Upper lobe of left lung (tissue), 6 donors: ENCODE data around the gene SLC10A7. TPM values are rescaled to one million over a fixed set of nuclear protein-coding genes. Genes with fewer than 3 reads are reported as not detected.

ENCODE experiments used
- ATAC-seq, 2 donors: fragments of 200-7000 bp; cut with Tn5 transposase; one replicate each; pipeline ENCODE4 v1.9.1; 2022; ENCODE audit warnings: mild to moderate bottlenecking in 2 of 2, moderate library complexity in 2 of 2; ENCODE audit not compliant: low FRiP score in 2 of 2
- DNase-seq, 2 donors: peaks; one replicate each; pipeline ENCODE4 v3.0.0-alpha.2; 2019 to 2020
- H3K27ac ChIP-seq, 4 donors: fragments of 200-600 bp; sonication (generic); one replicate each; pipeline ENCODE4 v1.5.1; 2016 to 2019
- H3K27me3 ChIP-seq, 4 donors: fragments of 200-600 bp; sonication (generic); one replicate each; pipeline ENCODE4 v1.5.1; 2017 to 2019
- H3K36me3 ChIP-seq, 4 donors: fragments of 200-600 bp; sonication (generic); one replicate each; pipeline ENCODE4 v1.5.1; 2016 to 2019
- H3K4me1 ChIP-seq, 4 donors: fragments of 200-600 bp; sonication (generic); one replicate each; pipeline ENCODE4 v1.5.1; 2018 to 2019
- H3K4me3 ChIP-seq, 4 donors: fragments of 200-600 bp; sonication (generic); one replicate each; pipeline ENCODE4 v1.5.1; 2017 to 2019; ENCODE audit warnings: mild to moderate bottlenecking in 2 of 4, moderate library complexity in 1 of 4
- H3K9me3 ChIP-seq, 4 donors: fragments of 200-600 bp; sonication (generic); one replicate each; pipeline ENCODE4 v1.5.1; 2018 to 2019
- EP300 ChIP-seq, 4 donors: sonication (generic); formaldehyde crosslinking; IDR thresholded peaks; one replicate each; pipeline ENCODE4 v1.5.1; 2017; ENCODE audit warnings: antibody characterized with exemption in 4 of 4, control low read depth in 2 of 4
- POLR2A ChIP-seq, 4 donors: fragments of 450-650 bp; IDR thresholded peaks; one replicate each; pipeline ENCODE4 v1.5.1; 2016 to 2017; ENCODE audit warnings: antibody characterized with exemption in 4 of 4, mild to moderate bottlenecking in 2 of 4
- POLR2AphosphoS5 ChIP-seq, 2 donors: sonication (generic); formaldehyde crosslinking; IDR thresholded peaks; one replicate each; pipeline ENCODE4 v1.5.1; 2017; ENCODE audit warnings: antibody characterized with exemption in 2 of 2
- WGBS, 2 donors: methylation state at CpG; one replicate each; pipeline ENCODE4 v1.1.5; 2017 to 2018; 5-methylcytosine and 5-hydroxymethylcytosine counted together
- total RNA-seq, 6 donors: library from RNA; depleted of rRNA in 4 of 6; stranded (reverse); fragments of >200 nt in 4 of 6; gene quantifications; one replicate each; pipeline versions ENCODE4 v1.1.0 to v1.2.1, GENCODE V29; 2016 to 2021
- TF ChIP-seq, protein P1 (sequence below), 6 experiments: fragments of 450-650 bp in 4 of 6; fragments of 200-600 bp in 2 of 6; sonication (generic) in 2 of 6; IDR thresholded peaks; one replicate each; pipeline ENCODE4 v1.5.1; 2016 to 2019; ENCODE audit warnings: antibody characterized with exemption in 6 of 6
- donor health status: DM: no; HTN: no; CAD: no; lungs with moderate emphysema.
- donor health status: DM: no; HTN: yes; CAD: no; lungs with severe emphysema.

Gene SLC10A7
- total RNA-seq, 6 donors from 2014 or later, result 11.1 to 20.9 (median 14.1) TPM

DNA sequence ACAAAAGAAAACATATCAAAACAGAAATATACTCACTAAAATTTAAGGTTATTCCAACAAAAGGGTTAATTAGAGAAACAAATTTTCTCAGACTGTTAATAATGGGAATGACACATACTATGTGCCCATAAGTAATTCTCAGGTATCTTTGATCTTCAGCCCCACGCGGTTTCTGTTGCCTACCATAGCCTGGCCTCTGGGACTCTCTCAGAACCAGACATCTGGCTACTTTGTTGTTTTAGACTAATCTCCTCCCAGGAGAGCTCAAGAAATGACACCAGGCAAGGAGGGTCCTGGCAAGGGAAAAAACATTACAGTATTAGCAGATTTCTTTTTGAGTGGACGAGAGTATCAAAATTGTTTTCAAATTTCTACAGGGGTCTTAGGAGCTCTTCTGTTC, 43.7 kb downstream of the SLC10A7 start:
- no peak for ATAC-seq
- TF ChIP-seq POLR2A (IDR thresholded peaks at IDR 0.05) (no peak), EP300 (IDR thresholded peaks at IDR 0.05) (no peak), POLR2AphosphoS5 (IDR thresholded peaks at IDR 0.05) (no peak)
- TF ChIP-seq, protein P1, sequence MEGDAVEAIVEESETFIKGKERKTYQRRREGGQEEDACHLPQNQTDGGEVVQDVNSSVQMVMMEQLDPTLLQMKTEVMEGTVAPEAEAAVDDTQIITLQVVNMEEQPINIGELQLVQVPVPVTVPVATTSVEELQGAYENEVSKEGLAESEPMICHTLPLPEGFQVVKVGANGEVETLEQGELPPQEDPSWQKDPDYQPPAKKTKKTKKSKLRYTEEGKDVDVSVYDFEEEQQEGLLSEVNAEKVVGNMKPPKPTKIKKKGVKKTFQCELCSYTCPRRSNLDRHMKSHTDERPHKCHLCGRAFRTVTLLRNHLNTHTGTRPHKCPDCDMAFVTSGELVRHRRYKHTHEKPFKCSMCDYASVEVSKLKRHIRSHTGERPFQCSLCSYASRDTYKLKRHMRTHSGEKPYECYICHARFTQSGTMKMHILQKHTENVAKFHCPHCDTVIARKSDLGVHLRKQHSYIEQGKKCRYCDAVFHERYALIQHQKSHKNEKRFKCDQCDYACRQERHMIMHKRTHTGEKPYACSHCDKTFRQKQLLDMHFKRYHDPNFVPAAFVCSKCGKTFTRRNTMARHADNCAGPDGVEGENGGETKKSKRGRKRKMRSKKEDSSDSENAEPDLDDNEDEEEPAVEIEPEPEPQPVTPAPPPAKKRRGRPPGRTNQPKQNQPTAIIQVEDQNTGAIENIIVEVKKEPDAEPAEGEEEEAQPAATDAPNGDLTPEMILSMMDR (IDR thresholded peaks at IDR 0.05), result no peak

DNA sequence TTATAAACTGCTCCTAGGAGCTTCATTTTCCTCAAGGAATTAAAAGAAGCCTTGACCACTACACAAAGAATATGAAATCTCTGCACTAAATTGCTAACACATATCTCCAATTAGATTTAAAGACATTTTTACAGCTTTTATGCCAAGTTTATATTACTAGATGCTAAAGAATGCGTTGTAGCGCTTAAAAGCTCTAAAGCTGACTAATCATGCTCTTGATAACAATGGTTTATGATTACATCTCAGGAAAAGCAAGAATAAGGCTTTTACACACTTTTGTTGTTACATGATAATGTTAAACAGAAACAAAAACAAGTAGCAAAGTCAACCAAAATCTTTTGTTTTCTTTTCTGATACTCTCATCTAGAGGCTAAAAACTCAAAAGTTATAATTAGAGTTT, 44.7 kb downstream of the SLC10A7 start:
- peaks cover 0 to 4% (median under 1%) of the 10 kb centered on the region in 4 donors for H3K9me3 ChIP-seq
- TF ChIP-seq, protein P1 (IDR thresholded peaks at IDR 0.05), result no peak
- TF ChIP-seq EP300 (IDR thresholded peaks at IDR 0.05) (no peak), POLR2AphosphoS5 (IDR thresholded peaks at IDR 0.05) (no peak), POLR2A (IDR thresholded peaks at IDR 0.05) (no peak)
- WGBS, 2 donors, result 67 to 80% methylated on average over 2 of the region's 2 CpGs
- no peaks in the 10 kb centered on the region for H3K27me3 ChIP-seq
- H3K27ac ChIP-seq, result no peak overlapping the region
- H3K36me3 ChIP-seq, result no peaks in the 10 kb centered on the region
- no peak overlapping the region for H3K4me3 ChIP-seq
- DNase-seq, result no peak
- H3K4me1 ChIP-seq, result no peaks in the 10 kb centered on the region
- no peak for ATAC-seq

More for the DNA sequence above, 43.7 kb downstream of the SLC10A7 start:
- Histone ChIP-seq H3K4me3 (no peak overlapping the region), H3K27me3 (no peaks in the 10 kb centered on the region), H3K36me3 (no peaks in the 10 kb centered on the region), H3K9me3 (peaks cover 0 to 13% (median 9%) of the 10 kb centered on the region in 4 donors), H3K4me1 (no peaks in the 10 kb centered on the region), H3K27ac (no peak overlapping the region)
- 57 to 66% methylated on average over 3 of the region's 3 CpGs for WGBS, 2 donors
- DNase-seq, result no peak

DNA sequence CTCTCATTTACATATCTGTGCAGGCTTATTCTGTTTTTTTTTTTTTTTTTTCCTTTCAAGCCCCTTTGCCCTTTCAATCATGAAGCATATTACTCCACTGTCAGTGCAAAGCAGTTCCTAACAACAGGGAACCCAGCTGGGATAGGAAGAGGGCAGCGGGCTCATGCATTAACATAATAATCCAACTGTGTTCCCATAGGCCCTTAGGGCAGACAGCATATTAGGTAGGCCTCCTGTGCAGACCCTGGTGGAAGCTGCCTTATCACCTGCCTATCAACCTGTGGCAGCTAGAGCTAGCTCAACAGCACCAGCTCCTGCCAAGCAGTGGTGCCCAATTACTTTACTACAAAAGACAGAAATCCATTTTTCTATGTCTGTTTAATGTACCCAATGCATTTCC, 49.3 kb downstream of the SLC10A7 start:
- H3K36me3 ChIP-seq, result peaks cover 0 to 6% (median 0%) of the 10 kb centered on the region in 4 donors
- ATAC-seq (no peak), DNase-seq (no peak)
- WGBS, 2 donors, result 89 to 100% methylated on average over 1 of the region's 1 CpG
- H3K9me3 ChIP-seq, result no peaks in the 10 kb centered on the region
- no peak overlapping the region for H3K27ac ChIP-seq
- H3K4me1 ChIP-seq, result no peaks in the 10 kb centered on the region
- TF ChIP-seq POLR2A (IDR thresholded peaks at IDR 0.05) (no peak), POLR2AphosphoS5 (IDR thresholded peaks at IDR 0.05) (no peak), EP300 (IDR thresholded peaks at IDR 0.05) (no peak)
- TF ChIP-seq, protein P1 (IDR thresholded peaks at IDR 0.05), result no peak
- H3K27me3 ChIP-seq, result no peaks in the 10 kb centered on the region
- H3K4me3 ChIP-seq, result no peak overlapping the region

DNA sequence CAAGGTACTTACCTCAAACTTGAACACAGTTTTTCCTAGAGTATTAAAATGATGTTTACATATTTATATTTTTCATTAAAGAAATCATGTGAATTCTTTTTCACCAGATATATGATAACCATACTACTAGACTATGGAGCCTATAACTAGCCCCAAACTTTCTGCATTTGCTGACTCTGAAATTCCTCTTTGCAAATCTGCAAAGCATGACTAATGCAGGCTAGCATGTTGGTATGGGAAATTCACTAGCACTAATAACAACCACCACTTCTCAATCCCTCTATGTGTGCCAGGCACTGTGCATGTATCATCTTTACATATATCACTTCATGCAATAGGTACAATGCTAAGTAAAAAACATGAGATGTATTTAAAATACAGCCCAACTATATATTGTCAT, 51.1 kb downstream of the SLC10A7 start:
- Histone ChIP-seq H3K4me3 (no peak overlapping the region), H3K4me1 (no peaks in the 10 kb centered on the region), H3K27me3 (no peaks in the 10 kb centered on the region), H3K36me3 (peaks cover 0 to 6% (median 0%) of the 10 kb centered on the region in 4 donors), H3K27ac (no peak overlapping the region), H3K9me3 (no peaks in the 10 kb centered on the region)
- ATAC-seq (no peak), DNase-seq (no peak)
- no peak for TF ChIP-seq EP300 (IDR thresholded peaks at IDR 0.05)
- no peak for TF ChIP-seq POLR2AphosphoS5 (IDR thresholded peaks at IDR 0.05)
- no peak for TF ChIP-seq POLR2A (IDR thresholded peaks at IDR 0.05)
- TF ChIP-seq, protein P1 (IDR thresholded peaks at IDR 0.05), result no peak

DNA sequence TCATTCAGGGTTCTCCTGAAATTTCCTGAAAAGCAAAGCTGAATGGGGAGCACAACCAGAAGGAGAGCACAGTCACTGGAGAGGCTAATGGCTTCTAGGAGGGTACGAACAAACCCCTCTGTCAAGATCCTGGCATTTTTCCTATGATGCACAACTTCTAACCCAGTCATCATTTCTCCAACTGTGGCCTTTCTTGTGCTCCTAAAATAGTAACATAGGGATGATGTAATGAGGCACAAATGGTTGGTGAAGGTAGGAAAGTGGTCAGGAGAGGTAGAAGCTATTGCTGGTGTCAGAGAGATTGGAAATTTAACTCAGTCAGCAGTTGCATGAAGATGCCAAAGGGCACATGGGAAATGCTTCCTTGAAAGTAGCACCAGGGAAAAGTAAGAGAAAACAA, 52.7 kb downstream of the SLC10A7 start:
- Histone ChIP-seq H3K9me3 (no peaks in the 10 kb centered on the region), H3K36me3 (peaks cover 0 to 6% (median 0%) of the 10 kb centered on the region in 4 donors), H3K27ac (no peak overlapping the region), H3K4me1 (no peaks in the 10 kb centered on the region), H3K27me3 (no peaks in the 10 kb centered on the region), H3K4me3 (no peak overlapping the region)
- ATAC-seq (no peak), DNase-seq (no peak)
- TF ChIP-seq POLR2AphosphoS5 (IDR thresholded peaks at IDR 0.05), result no peak
- TF ChIP-seq, protein P1 (IDR thresholded peaks at IDR 0.05), result no peak
- TF ChIP-seq EP300 (IDR thresholded peaks at IDR 0.05), result no peak
- no peak for TF ChIP-seq POLR2A (IDR thresholded peaks at IDR 0.05)
- 94 to 100% methylated on average over 1 of the region's 1 CpG for WGBS, 2 donors
